GM12874 (cell line): Measurements from ENCODE around the gene SSBP4.

Experiments used
- TF ChIP-seq, protein P1 (sequence below): IDR thresholded peaks from 2 replicates; pipeline ENCODE4 v1.5.1; 2011; ENCODE audit warnings: low read depth, mild to moderate bottlenecking, control low read depth, low read length, moderate library complexity; ENCODE audit not compliant: insufficient read depth

Gene SSBP4

DNA sequence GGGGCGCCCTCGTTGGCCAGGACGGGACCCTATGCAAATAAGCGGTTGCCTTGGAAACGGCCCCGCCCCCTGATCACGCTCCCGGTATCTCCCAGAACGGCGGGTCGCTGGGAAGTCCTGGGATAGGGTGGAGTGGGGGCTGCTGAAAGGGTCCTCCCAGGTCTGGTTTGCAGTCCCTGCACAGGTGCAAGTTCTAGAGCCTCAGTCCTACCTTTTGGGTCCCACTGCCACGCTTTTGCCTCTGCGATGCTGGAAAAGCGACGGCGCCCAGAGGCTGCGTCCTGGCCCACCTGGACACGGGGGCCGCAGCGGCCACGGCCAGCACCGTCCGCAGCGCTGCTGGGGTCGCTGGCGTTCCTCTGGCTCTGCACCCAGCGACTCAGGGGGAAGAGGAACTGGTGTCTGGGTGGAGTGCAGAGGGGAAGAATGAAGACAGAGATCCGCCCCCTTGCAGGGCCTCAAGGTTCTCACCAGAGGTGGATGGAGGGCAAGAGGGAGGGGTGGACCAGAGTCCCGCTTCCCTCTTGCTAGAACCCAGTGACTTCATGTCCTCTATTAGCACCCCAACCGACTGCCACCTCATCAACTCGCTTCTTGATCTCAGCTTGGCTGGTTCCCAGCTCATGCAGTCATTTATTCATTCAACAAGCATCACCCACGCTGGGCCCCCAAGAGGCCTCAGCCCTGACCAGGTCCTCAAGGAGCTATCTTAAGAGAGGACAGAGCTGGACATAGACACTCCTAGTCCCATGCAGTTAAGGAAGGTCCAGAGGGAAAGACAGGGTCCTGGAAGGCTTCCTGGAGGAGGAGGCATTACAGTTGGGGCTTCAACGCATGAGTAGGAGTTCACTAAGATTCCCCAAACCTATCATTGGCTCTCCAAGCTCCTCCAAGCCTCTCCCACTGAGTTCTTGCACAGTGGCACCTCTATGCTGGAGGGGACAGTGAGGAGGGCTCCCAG, 21.7 kb upstream of the SSBP4 start, which contains the start of gene LRRC25:
Gene LRRC25, minus strand, starts transcription at position 381 of the 961 bp plus-strand sequence. CDS start 659 bp downstream, outside the sequence.
- TF ChIP-seq, protein P1, sequence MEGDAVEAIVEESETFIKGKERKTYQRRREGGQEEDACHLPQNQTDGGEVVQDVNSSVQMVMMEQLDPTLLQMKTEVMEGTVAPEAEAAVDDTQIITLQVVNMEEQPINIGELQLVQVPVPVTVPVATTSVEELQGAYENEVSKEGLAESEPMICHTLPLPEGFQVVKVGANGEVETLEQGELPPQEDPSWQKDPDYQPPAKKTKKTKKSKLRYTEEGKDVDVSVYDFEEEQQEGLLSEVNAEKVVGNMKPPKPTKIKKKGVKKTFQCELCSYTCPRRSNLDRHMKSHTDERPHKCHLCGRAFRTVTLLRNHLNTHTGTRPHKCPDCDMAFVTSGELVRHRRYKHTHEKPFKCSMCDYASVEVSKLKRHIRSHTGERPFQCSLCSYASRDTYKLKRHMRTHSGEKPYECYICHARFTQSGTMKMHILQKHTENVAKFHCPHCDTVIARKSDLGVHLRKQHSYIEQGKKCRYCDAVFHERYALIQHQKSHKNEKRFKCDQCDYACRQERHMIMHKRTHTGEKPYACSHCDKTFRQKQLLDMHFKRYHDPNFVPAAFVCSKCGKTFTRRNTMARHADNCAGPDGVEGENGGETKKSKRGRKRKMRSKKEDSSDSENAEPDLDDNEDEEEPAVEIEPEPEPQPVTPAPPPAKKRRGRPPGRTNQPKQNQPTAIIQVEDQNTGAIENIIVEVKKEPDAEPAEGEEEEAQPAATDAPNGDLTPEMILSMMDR: no peak

DNA sequence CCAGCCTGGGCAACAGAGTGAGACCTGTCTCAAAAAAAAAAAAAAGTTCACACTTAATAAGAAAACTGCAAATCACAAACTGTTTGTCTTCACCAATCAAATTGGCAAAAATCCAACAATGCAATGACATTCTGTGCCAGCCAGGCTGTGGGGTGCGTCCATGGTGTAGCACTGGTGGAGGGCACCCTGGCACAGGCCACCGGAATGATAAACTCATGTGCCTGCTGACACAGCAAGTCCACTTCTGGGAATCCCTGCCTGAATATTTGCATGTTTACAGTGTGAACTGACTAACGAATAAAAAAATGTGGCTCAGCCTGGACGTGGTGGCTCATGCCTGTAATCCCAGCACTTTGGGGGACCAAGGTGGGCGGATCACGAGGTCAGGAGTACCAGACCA, 20.2 kb upstream of the SSBP4 start:
- TF ChIP-seq, protein P1: no peak

DNA sequence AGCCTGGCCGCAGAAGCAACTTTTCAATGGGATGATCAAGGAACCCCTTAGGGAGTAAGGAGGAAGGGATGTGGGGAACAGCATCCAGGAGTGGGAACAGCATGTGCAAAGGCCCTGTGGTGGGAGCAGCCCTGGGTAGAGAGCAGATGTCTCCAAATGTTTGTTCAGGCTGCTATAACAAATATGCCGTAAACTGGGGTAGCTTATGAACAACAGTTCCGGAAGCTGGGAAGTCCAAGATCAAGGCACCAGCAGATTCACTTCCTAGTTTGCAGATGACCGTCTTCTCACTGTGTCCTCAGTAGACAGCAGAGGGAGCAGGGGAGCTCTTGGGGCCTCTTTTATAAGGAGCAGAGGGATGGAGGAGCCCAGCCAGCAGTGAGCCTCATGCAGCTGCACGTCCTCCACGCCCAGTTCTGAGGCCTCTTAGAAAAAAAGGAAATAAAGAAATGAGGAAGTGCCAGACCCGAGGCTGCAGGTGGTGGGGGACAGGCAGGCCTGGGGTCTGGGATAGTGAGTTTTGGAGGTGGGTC, 17.6 kb upstream of the SSBP4 start:
- TF ChIP-seq, protein P1: peak; percentile 50

DNA sequence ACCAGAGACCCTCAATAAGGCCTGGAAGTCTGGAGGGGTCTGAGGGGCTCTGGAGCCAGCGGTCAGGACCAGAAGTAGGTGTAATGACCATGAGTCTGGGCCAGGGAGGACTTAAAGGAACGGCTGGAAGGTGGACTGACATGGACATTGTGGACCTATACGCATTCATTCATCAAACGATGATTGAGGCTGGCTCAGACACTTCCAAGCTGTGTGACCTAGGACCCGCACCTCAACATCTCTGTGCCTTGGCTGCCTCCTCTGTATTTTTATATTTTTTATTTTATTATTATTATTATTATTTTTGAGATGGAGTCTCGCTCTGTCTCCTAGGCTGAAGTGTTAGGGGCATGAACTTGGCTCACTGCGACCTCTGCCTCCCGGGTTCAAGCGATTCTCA, 12.4 kb upstream of the SSBP4 start:
- TF ChIP-seq, protein P1: no peak

- TF ChIP-seq, protein P1: peak; percentile 66
These were observed 11.1 kb upstream of the SSBP4 start for GRCh38 chr19:18408053-18408476.

- TF ChIP-seq, protein P1: no peak
These were observed 6.5 kb upstream of the SSBP4 start for GRCh38 chr19:18412610-18413239.

- TF ChIP-seq, protein P1: no peak
These were observed 4.6 kb upstream of the SSBP4 start for GRCh38 chr19:18414504-18415177.
